HG03175 (cell line): Measurements from ENCODE around the gene IFT57.

Experiments
- ATAC-seq: cut with Tn5 transposase; IDR thresholded peaks from one replicate; pipeline ENCODE4 v1.9.1; 2021; ENCODE audit warnings: mild to moderate bottlenecking, moderate library complexity; ENCODE audit not compliant: unreplicated experiment

Gene IFT57

GRCh38 chr3:108221393-108221792 lies 831 bp downstream of the IFT57 start:
- no peak for ATAC-seq

- no peak for ATAC-seq
Measured at GRCh38 chr3:108219336-108219735, 2.9 kb downstream of the IFT57 start.

- no peak for ATAC-seq
Measured at GRCh38 chr3:108218811-108219210, 3.4 kb downstream of the IFT57 start.

- ATAC-seq = no peak
Measured at GRCh38 chr3:108215871-108216270, 6.4 kb downstream of the IFT57 start.

- ATAC-seq = peak; percentile 37
Measured at GRCh38 chr3:108209579-108209978, 12.6 kb downstream of the IFT57 start.

GRCh38 chr3:108208831-108209230 lies 13.4 kb downstream of the IFT57 start:
- peak; percentile 92 for ATAC-seq

GRCh38 chr3:108202834-108203233 lies 19.4 kb downstream of the IFT57 start:
- ATAC-seq = no peak

GRCh38 chr3:108202080-108202479 lies 20.1 kb downstream of the IFT57 start:
- no peak for ATAC-seq

- no peak for ATAC-seq
Measured at GRCh38 chr3:108201258-108201657, 21.0 kb downstream of the IFT57 start.

GRCh38 chr3:108200578-108200977 lies 21.6 kb downstream of the IFT57 start:
- ATAC-seq = no peak

- ATAC-seq = no peak
Measured at GRCh38 chr3:108200024-108200423, 22.2 kb downstream of the IFT57 start.

- ATAC-seq = no peak
Measured at GRCh38 chr3:108191394-108191793, 30.8 kb downstream of the IFT57 start.

GRCh38 chr3:108190346-108190745 lies 31.9 kb downstream of the IFT57 start:
- ATAC-seq = no peak

- no peak for ATAC-seq
Measured at GRCh38 chr3:108189440-108189839, 32.8 kb downstream of the IFT57 start.

- no peak for ATAC-seq
Measured at GRCh38 chr3:108185536-108185935, 36.7 kb downstream of the IFT57 start.

GRCh38 chr3:108184824-108185223 lies 37.4 kb downstream of the IFT57 start:
- no peak for ATAC-seq

- no peak for ATAC-seq
Measured at GRCh38 chr3:108183971-108184370, 38.3 kb downstream of the IFT57 start.

GRCh38 chr3:108183181-108183580 lies 39.0 kb downstream of the IFT57 start:
- ATAC-seq = no peak

- ATAC-seq = no peak
Measured at GRCh38 chr3:108182339-108182738, 39.9 kb downstream of the IFT57 start.

- ATAC-seq = no peak
Measured at GRCh38 chr3:108181172-108181571, 41.1 kb downstream of the IFT57 start.

- ATAC-seq = no peak
Measured at GRCh38 chr3:108180194-108180593, 42.0 kb downstream of the IFT57 start.

GRCh38 chr3:108178676-108179075 lies 43.5 kb downstream of the IFT57 start:
- ATAC-seq = no peak

GRCh38 chr3:108177536-108177935 lies 44.7 kb downstream of the IFT57 start:
- no peak for ATAC-seq

GRCh38 chr3:108175352-108175751 lies 46.9 kb downstream of the IFT57 start:
- ATAC-seq = no peak
